Sigmoid colon (tissue), 4 donors: ENCODE results near the gene PDCD11.

Experiments
- EP300 ChIP-seq, 4 donors: sonication (generic); formaldehyde crosslinking; IDR thresholded peaks; one replicate each; pipeline ENCODE4 v1.6.1; 2017; ENCODE audit warnings: antibody characterized with exemption in 4 of 4
- POLR2AphosphoS5 ChIP-seq, 4 donors: sonication (generic); formaldehyde crosslinking; IDR thresholded peaks; one replicate each; pipeline ENCODE4 v1.6.1; 2017; ENCODE audit warnings: antibody characterized with exemption in 4 of 4
- TF ChIP-seq, protein P1 (sequence below), 4 experiments: fragments of 450-650 bp in 3 of 4; fragments of 200-600 bp in 1 of 4; IDR thresholded peaks; one replicate each; pipeline ENCODE4 v1.5.1; 2016 to 2019; ENCODE audit warnings: antibody characterized with exemption in 4 of 4, mild to moderate bottlenecking in 3 of 4, moderate library complexity in 2 of 4

DNA sequence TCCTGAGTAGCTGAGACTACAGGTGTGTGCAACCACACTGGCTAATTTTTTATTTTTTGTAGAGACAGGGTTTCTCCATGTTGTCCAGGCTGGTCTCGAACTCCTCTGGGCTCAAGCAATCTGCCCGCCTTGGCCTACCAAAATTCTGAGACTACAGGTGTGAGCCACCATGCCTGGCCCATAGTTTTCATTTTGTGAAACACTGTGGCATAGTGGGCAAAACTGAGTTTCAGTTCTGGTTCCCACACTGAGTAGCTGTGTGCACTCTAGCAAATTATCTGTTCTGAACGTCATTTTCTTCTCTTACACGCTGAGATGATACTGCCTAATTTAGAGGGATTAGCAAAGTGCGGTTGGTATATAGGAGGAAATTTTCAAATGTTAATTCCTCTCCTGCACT is 13.7 kb upstream of the PDCD11 start:
- TF ChIP-seq, protein P1, sequence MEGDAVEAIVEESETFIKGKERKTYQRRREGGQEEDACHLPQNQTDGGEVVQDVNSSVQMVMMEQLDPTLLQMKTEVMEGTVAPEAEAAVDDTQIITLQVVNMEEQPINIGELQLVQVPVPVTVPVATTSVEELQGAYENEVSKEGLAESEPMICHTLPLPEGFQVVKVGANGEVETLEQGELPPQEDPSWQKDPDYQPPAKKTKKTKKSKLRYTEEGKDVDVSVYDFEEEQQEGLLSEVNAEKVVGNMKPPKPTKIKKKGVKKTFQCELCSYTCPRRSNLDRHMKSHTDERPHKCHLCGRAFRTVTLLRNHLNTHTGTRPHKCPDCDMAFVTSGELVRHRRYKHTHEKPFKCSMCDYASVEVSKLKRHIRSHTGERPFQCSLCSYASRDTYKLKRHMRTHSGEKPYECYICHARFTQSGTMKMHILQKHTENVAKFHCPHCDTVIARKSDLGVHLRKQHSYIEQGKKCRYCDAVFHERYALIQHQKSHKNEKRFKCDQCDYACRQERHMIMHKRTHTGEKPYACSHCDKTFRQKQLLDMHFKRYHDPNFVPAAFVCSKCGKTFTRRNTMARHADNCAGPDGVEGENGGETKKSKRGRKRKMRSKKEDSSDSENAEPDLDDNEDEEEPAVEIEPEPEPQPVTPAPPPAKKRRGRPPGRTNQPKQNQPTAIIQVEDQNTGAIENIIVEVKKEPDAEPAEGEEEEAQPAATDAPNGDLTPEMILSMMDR (IDR thresholded peaks at IDR 0.05), result no peak
- TF ChIP-seq POLR2AphosphoS5 (IDR thresholded peaks at IDR 0.05), result no peak
- no peak for TF ChIP-seq EP300 (IDR thresholded peaks at IDR 0.05)
